ENCODE measurements around the gene PTOV1.

GRCh38 chr19:49904136-49904535 is 53.2 kb downstream of the PTOV1 start:
- TF ChIP-seq CTCF (IDR thresholded peaks at IDR 0.05), result no peak
- no peak for TF ChIP-seq POLR2A (IDR thresholded peaks at IDR 0.05)
- TF ChIP-seq POLR2AphosphoS5 (IDR thresholded peaks at IDR 0.05), result no peak

Measured in transverse colon (tissue), 4 donors.